Activated naive CD8-positive, alpha-beta T cell treated with anti-CD3 and anti-CD28 coated beads for 36 hours (primary cell): ENCODE data around the gene KLHL17. TPM values are rescaled to one million over a fixed set of nuclear protein-coding genes. Genes with fewer than 3 reads are reported as not detected.

ENCODE experiments used
- DNase-seq: peaks from one replicate; pipeline ENCODE4 v3.0.0; 2021
- H3K27ac Mint-ChIP-seq: one replicate; pipeline ENCODE4 v1.8.0; 2022; ENCODE audit warnings: mild to moderate bottlenecking, moderate library complexity, mixed read lengths
- H3K27me3 Mint-ChIP-seq: one replicate; pipeline ENCODE4 v1.8.0; 2022; ENCODE audit warnings: mild to moderate bottlenecking, mixed read lengths
- H3K36me3 Mint-ChIP-seq: one replicate; pipeline ENCODE4 v1.8.0; 2021; ENCODE audit warnings: mild to moderate bottlenecking, mixed read lengths
- H3K4me1 Mint-ChIP-seq: one replicate; pipeline ENCODE4 v1.8.0; 2021; ENCODE audit warnings: mixed read lengths
- H3K4me3 Mint-ChIP-seq: one replicate; pipeline ENCODE4 v1.8.0; 2022; ENCODE audit warnings: mild to moderate bottlenecking, moderate library complexity, mixed read lengths
- H3K9me3 Mint-ChIP-seq: one replicate; pipeline ENCODE4 v1.8.0; 2022; ENCODE audit warnings: mixed read lengths
- total RNA-seq, 2 experiments: library from RNA; stranded (reverse); gene quantifications; one replicate each; pipeline ENCODE4 v1.2.3, GENCODE V29; 2021

The KLHL17 gene
- total RNA-seq, 2 experiments from 2014 or later: 19.5 to 22.5 TPM

- Mint-ChIP-seq H3K27me3 (peaks cover 4% of the 10 kb centered on the region), H3K36me3 (peaks cover 5% of the 10 kb centered on the region), H3K4me3 (no peak overlapping the region), H3K4me1 (peaks cover 6% of the 10 kb centered on the region), H3K27ac (no peak overlapping the region), H3K9me3 (no peaks in the 10 kb centered on the region)
- DNase-seq: no peak
These were observed 3.6 kb downstream of the KLHL17 start for GRCh38 chr1:963746-964525.

GRCh38 chr1:964691-965525 lies 4.5 kb downstream of the KLHL17 start:
- H3K4me3 Mint-ChIP-seq: no peak overlapping the region
- peaks cover 5% of the 10 kb centered on the region for H3K36me3 Mint-ChIP-seq
- DNase-seq: no peak
- no peak overlapping the region for H3K27ac Mint-ChIP-seq
- H3K4me1 Mint-ChIP-seq: peaks cover 6% of the 10 kb centered on the region
- H3K27me3 Mint-ChIP-seq: peaks cover 8% of the 10 kb centered on the region
- no peaks in the 10 kb centered on the region for H3K9me3 Mint-ChIP-seq

GRCh38 chr1:965526-966134 lies 5.2 kb downstream of the KLHL17 start:
- no peak for DNase-seq
- Mint-ChIP-seq H3K9me3 (no peaks in the 10 kb centered on the region), H3K27ac (peak overlapping the region; percentile 66), H3K4me1 (peaks cover 6% of the 10 kb centered on the region), H3K27me3 (peaks cover 8% of the 10 kb centered on the region), H3K4me3 (peak overlapping the region; percentile 47), H3K36me3 (peaks cover 5% of the 10 kb centered on the region)

- Mint-ChIP-seq H3K4me3 (peak within 1 kb of the TSS; percentile 77), H3K4me1 (peaks cover 6% of the 10 kb centered on the region), H3K27ac (peak within 1 kb of the TSS; percentile 80), H3K27me3 (peaks cover 8% of the 10 kb centered on the region), H3K9me3 (no peaks in the 10 kb centered on the region), H3K36me3 (peaks cover 5% of the 10 kb centered on the region)
- peak; percentile 63 for DNase-seq
These were observed 5.8 kb downstream of the KLHL17 start, which contains the start of gene PLEKHN1 for GRCh38 chr1:966135-966703. PLEKHN1 (plus strand) TSS chr1:966482; CDS start chr1:966532, 50 bp downstream.

- no peaks in the 10 kb centered on the region for H3K9me3 Mint-ChIP-seq
- H3K27ac Mint-ChIP-seq: peak overlapping the region; percentile 80
- H3K4me3 Mint-ChIP-seq: peak overlapping the region; percentile 77
- peaks cover 6% of the 10 kb centered on the region for H3K4me1 Mint-ChIP-seq
- H3K27me3 Mint-ChIP-seq: peaks cover 12% of the 10 kb centered on the region
- DNase-seq: peak; percentile 86
- peaks cover 5% of the 10 kb centered on the region for H3K36me3 Mint-ChIP-seq
These were observed 6.4 kb downstream of the KLHL17 start for GRCh38 chr1:966704-967300.

GRCh38 chr1:967466-968343 lies 7.3 kb downstream of the KLHL17 start:
- Mint-ChIP-seq H3K4me1 (peaks cover 3% of the 10 kb centered on the region), H3K9me3 (no peaks in the 10 kb centered on the region), H3K27ac (no peak overlapping the region), H3K36me3 (peaks cover 5% of the 10 kb centered on the region), H3K4me3 (no peak overlapping the region), H3K27me3 (peaks cover 16% of the 10 kb centered on the region)
- DNase-seq: no peak

- Mint-ChIP-seq H3K4me3 (no peak overlapping the region), H3K27me3 (peaks cover 22% of the 10 kb centered on the region), H3K27ac (no peak overlapping the region), H3K9me3 (no peaks in the 10 kb centered on the region), H3K36me3 (peaks cover 2% of the 10 kb centered on the region), H3K4me1 (peaks cover 3% of the 10 kb centered on the region)
- no peak for DNase-seq
These were observed 9.0 kb downstream of the KLHL17 start for GRCh38 chr1:969260-969855.

- Mint-ChIP-seq H3K9me3 (no peaks in the 10 kb centered on the region), H3K4me1 (peaks cover 3% of the 10 kb centered on the region), H3K27ac (no peak overlapping the region), H3K27me3 (peaks cover 30% of the 10 kb centered on the region), H3K4me3 (no peak overlapping the region), H3K36me3 (peaks cover 2% of the 10 kb centered on the region)
- DNase-seq: no peak
These were observed 10.0 kb downstream of the KLHL17 start for GRCh38 chr1:970242-970972.

- Mint-ChIP-seq H3K36me3 (no peaks in the 10 kb centered on the region), H3K4me3 (no peak overlapping the region), H3K27me3 (peaks cover 37% of the 10 kb centered on the region), H3K27ac (no peak overlapping the region), H3K4me1 (peaks cover 3% of the 10 kb centered on the region), H3K9me3 (no peaks in the 10 kb centered on the region)
- DNase-seq: no peak
These were observed 10.8 kb downstream of the KLHL17 start for GRCh38 chr1:970973-971730.

GRCh38 chr1:971751-972506 lies 11.5 kb downstream of the KLHL17 start:
- H3K4me3 Mint-ChIP-seq: no peak overlapping the region
- peaks cover 2% of the 10 kb centered on the region for H3K4me1 Mint-ChIP-seq
- H3K27ac Mint-ChIP-seq: no peak overlapping the region
- no peak for DNase-seq
- H3K36me3 Mint-ChIP-seq: no peaks in the 10 kb centered on the region
- H3K27me3 Mint-ChIP-seq: peaks cover 37% of the 10 kb centered on the region
- H3K9me3 Mint-ChIP-seq: no peaks in the 10 kb centered on the region

- H3K27ac Mint-ChIP-seq: no peak overlapping the region
- H3K9me3 Mint-ChIP-seq: no peaks in the 10 kb centered on the region
- no peak for DNase-seq
- no peaks in the 10 kb centered on the region for H3K36me3 Mint-ChIP-seq
- peaks cover 37% of the 10 kb centered on the region for H3K27me3 Mint-ChIP-seq
- no peaks in the 10 kb centered on the region for H3K4me1 Mint-ChIP-seq
- H3K4me3 Mint-ChIP-seq: no peak overlapping the region
These were observed 12.5 kb downstream of the KLHL17 start for GRCh38 chr1:972726-973458.
